NCI-H2227 (cell line): Measurements from ENCODE around the gene PIANP.
"Not testable (repeated sequence)": the region's sequence is repeated elsewhere in the genome, so short reads cannot be mapped to it uniquely, and the experiment has no call there.

Experiments
- DNase-seq: peaks from one replicate; lab custom pipeline; 2025; ENCODE audit not compliant: unreplicated experiment; lab: John Stamatoyannopoulos, UW

The PIANP gene

GRCh38 chr12:6700646-6701051 is at the start of gene PIANP:
Gene PIANP, minus strand, starts transcription at chr12:6700815. Its CDS starts 2,754 bp downstream, at chr12:6698061.
- DNase-seq: peak; percentile 65

GRCh38 chr12:6748761-6749160 is 48.1 kb upstream of the PIANP start:
- DNase-seq: no peak

- DNase-seq: no peak
These were observed 46.6 kb upstream of the PIANP start for GRCh38 chr12:6747216-6747615.

- no peak for DNase-seq
These were observed 45.3 kb upstream of the PIANP start for GRCh38 chr12:6745741-6746525.

- DNase-seq: not testable (repeated sequence)
These were observed 42.7 kb upstream of the PIANP start for GRCh38 chr12:6743300-6743699.

GRCh38 chr12:6742834-6743233 is 42.2 kb upstream of the PIANP start:
- DNase-seq: no peak

- not testable (repeated sequence) for DNase-seq
These were observed 41.5 kb upstream of the PIANP start for GRCh38 chr12:6742080-6742479.

GRCh38 chr12:6736754-6737153 is 36.1 kb upstream of the PIANP start:
- no peak for DNase-seq

- peak; percentile 61 for DNase-seq
These were observed 35.0 kb upstream of the PIANP start for GRCh38 chr12:6735448-6736191.

GRCh38 chr12:6734506-6735387 is 34.1 kb upstream of the PIANP start:
- no peak for DNase-seq

GRCh38 chr12:6730169-6730568 is 29.6 kb upstream of the PIANP start:
- DNase-seq: no peak

- no peak for DNase-seq
These were observed 28.6 kb upstream of the PIANP start for GRCh38 chr12:6729186-6729585.

- DNase-seq: no peak
These were observed 24.7 kb upstream of the PIANP start for GRCh38 chr12:6725350-6725749.

- peak; percentile 47 for DNase-seq
These were observed 23.8 kb upstream of the PIANP start for GRCh38 chr12:6724409-6724797.

- DNase-seq: peak; percentile 97
These were observed 23.2 kb upstream of the PIANP start, which contains the start of gene COPS7A for GRCh38 chr12:6723607-6724408. Gene COPS7A, plus strand, starts transcription at chr12:6724046. Its CDS starts 611 bp downstream, at chr12:6724657.

- no peak for DNase-seq
These were observed 22.2 kb upstream of the PIANP start for GRCh38 chr12:6722863-6723262.

- DNase-seq: no peak
These were observed 16.3 kb upstream of the PIANP start for GRCh38 chr12:6716874-6717437.

- DNase-seq: not testable (repeated sequence)
These were observed 15.6 kb upstream of the PIANP start for GRCh38 chr12:6716031-6716873.

- DNase-seq: no peak
These were observed 8.4 kb upstream of the PIANP start for GRCh38 chr12:6708960-6709394.
